CD1c-positive myeloid dendritic cell (primary cell): ENCODE measurements around the gene TOP1.
A peak's percentile ranks its signal among the peaks of the same experiment; 100 is the strongest.

Experiments used
- DNase-seq: peaks from one replicate; pipeline ENCODE4 v3.0.0-alpha.2; 2016; ENCODE audit errors: extremely low spot score

Gene TOP1

GRCh38 chr20:41167481-41168253, 139.0 kb downstream of the TOP1 start:
- DNase-seq, result no peak

- no peak for DNase-seq
Measured at GRCh38 chr20:41168281-41169161, 139.9 kb downstream of the TOP1 start.

- DNase-seq, result no peak
Measured at GRCh38 chr20:41169162-41169690, 140.6 kb downstream of the TOP1 start.

GRCh38 chr20:41169791-41170351, 141.2 kb downstream of the TOP1 start:
- no peak for DNase-seq

GRCh38 chr20:41170386-41171105, 141.9 kb downstream of the TOP1 start:
- no peak for DNase-seq

GRCh38 chr20:41171736-41172295, 143.2 kb downstream of the TOP1 start:
- DNase-seq, result no peak

GRCh38 chr20:41172296-41173140, 143.9 kb downstream of the TOP1 start:
- no peak for DNase-seq

- DNase-seq, result peak; percentile 73
Measured at GRCh38 chr20:41173161-41173721, 144.6 kb downstream of the TOP1 start.

GRCh38 chr20:41173791-41174341, 145.2 kb downstream of the TOP1 start:
- no peak for DNase-seq
